Cardiac fibroblast (primary cell): Measurements from ENCODE around the gene RASSF1.
A peak's percentile ranks its signal among the peaks of the same experiment; 100 is the strongest.

Source experiments
- DNase-seq, 2 donors: peaks; one replicate each; pipeline versions ENCODE4 v3.0.0 to v3.0.0-alpha.2; 2010; ENCODE audit warnings: low read depth in 2 of 2
- H3K4me3 ChIP-seq, 2 donors: replicated peaks in 1 of 2; 1 replicate in 1 of 2; 2 replicates in 1 of 2; pipeline ENCODE4 v1.5.1; 2011; ENCODE audit warnings: low read depth in 2 of 2, low read length in 2 of 2, mild to moderate bottlenecking in 2 of 2, moderate library complexity in 1 of 2
- CTCF ChIP-seq: IDR thresholded peaks from one replicate; pipeline ENCODE4 v1.5.1; 2011; ENCODE audit warnings: low read depth, mild to moderate bottlenecking, low read length, inconsistent platforms

The RASSF1 gene

GRCh38 chr3:50357481-50357880 lies 16.8 kb upstream of the RASSF1 start:
- no peak for TF ChIP-seq CTCF
- DNase-seq, result no peak
- H3K4me3 ChIP-seq, result peak overlapping the region; percentile 88 to 94

GRCh38 chr3:50356553-50356952 lies 15.9 kb upstream of the RASSF1 start:
- peak; percentile 44 to 49 for DNase-seq
- no peak for TF ChIP-seq CTCF
- H3K4me3 ChIP-seq, result peak overlapping the region; percentile 88 to 94

DNA sequence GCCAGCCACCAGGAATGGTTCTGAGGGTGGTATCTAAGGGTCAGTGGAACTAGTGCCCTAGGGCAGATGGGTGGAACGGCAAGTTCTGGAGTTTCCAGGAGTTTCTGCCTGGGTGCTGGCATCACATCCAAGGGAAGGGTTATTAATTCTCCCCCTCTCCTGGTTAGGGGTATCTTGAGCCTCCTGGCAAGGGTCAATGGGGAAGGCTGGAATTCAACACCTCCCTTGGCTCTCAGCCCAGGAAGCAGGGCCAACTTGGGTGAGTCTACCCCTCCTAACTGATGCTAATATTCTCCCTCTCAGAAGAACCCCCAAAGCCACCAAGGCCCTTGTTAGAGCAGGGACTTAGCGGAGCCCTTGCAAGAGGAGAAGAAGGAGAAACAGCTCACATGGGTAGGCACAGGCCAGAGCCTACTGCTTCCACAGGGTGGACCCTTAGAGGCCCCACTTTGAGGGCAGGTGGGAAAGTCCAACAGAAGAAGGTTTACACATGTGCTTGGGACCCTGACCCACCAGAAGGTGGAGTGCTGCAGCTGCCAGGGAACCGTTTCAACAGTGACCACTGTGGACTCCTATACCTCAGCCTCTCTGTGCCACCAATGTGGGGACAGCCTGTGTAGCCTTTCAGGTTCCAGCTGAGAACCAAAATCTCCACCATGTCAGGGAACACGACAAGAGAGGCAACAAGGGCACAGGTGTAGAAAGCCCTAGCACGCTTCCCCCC lies 15.4 kb upstream of the RASSF1 start:
- no peak for DNase-seq
- peak overlapping the region; percentile 88 to 94 for H3K4me3 ChIP-seq
- TF ChIP-seq CTCF, result no peak

DNA sequence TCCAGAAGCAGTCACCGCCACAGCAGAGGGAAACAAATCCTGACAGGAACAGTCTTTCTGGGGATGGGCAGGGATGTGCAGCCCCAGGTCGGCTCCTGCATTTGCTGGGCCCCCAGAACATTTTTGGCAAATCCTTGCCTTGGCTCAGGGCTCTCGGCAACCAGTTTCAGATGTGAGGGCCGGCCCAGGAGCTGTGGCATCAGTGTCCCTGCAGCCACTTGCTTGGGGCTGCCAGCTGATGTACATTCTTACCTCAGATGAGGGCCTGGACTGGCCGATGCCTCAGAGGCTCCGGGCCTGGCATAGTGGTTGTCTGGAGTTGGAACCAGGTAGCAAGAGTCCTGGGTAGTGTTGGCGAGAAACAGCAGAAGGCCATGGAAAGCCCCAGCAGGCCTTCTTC lies 14.2 kb upstream of the RASSF1 start:
- no peak for DNase-seq
- TF ChIP-seq CTCF, result no peak
- no peak overlapping the region for H3K4me3 ChIP-seq

GRCh38 chr3:50354186-50354764 lies 13.6 kb upstream of the RASSF1 start:
- DNase-seq, result no peak
- TF ChIP-seq CTCF, result no peak
- no peak overlapping the region for H3K4me3 ChIP-seq

DNA sequence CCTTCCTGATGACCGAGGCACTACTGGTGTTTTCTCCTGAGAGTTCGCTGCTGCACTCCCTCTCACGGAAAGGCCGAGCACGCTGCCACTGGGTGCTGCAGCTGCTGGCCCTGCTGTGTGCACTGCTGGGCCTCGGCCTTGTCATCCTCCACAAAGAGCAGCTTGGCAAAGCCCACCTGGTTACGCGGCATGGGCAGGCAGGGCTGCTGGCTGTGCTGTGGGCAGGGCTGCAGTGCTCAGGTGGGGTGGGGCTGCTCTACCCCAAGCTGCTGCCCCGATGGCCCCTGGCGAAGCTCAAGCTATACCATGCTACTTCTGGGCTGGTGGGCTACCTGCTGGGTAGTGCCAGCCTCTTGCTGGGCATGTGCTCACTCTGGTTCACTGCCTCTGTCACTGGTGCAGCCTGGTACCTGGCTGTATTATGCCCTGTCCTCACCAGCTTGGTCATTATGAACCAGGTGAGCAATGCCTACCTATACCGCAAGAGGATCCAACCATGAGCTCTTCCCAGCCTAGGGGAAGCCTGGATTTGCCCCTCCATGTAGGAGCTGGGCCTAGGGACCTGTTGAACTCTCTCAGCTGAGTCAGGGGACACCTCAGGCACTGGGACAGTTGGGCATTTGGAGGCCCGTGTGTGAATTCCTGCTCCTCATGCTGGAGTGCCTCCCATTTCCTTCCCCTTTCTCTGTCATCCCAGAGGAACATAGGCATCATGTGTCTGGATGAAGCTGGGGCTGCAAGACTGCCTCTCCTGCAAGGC lies 12.8 kb upstream of the RASSF1 start:
- DNase-seq, result no peak
- H3K4me3 ChIP-seq, result no peak overlapping the region
- TF ChIP-seq CTCF, result no peak
